Vagina (tissue), 2 donors: ENCODE measurements around the gene VPS11.

Experiments
- POLR2A ChIP-seq, 2 donors: fragments of 450-650 bp; IDR thresholded peaks; one replicate each; pipeline ENCODE4 v1.6.1; 2017; ENCODE audit warnings: antibody characterized with exemption in 2 of 2, mild to moderate bottlenecking in 2 of 2, moderate library complexity in 2 of 2
- POLR2AphosphoS5 ChIP-seq, 2 donors: sonication (generic); formaldehyde crosslinking; IDR thresholded peaks; one replicate each; pipeline ENCODE4 v1.9.0; 2017; ENCODE audit warnings: antibody characterized with exemption in 2 of 2, mild to moderate bottlenecking in 2 of 2, low read depth in 1 of 2; ENCODE audit not compliant: insufficient read depth in 1 of 2
- TF ChIP-seq, protein P1 (sequence below), 3 experiments: fragments of 450-650 bp in 2 of 3; fragments of 200-600 bp in 1 of 3; sonication (generic) in 1 of 3; IDR thresholded peaks; one replicate each; pipeline ENCODE4 v1.5.1; 2017 to 2019; ENCODE audit warnings: antibody characterized with exemption in 3 of 3, mild to moderate bottlenecking in 2 of 3, moderate library complexity in 2 of 3

DNA sequence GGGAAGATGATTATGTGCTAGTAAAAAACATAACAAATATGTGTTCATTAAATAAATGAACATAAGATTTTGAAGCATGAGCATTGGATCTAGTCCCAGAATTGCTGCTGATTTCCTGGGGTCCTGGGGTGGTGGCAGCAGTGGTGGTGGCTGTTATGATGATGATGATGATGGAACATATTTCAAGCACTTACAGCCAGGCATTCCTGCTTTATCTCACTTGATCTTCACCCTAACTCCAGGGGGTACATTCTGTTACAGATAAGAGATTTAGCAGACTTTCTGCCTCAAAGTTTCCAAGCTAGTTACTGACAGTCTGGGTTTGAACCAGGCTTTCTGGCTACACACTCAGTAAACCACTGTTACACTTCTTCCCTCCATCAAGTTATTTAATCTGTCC is 43.9 kb upstream of the VPS11 start:
- no peak for TF ChIP-seq POLR2A (IDR thresholded peaks at IDR 0.05)
- TF ChIP-seq, protein P1, sequence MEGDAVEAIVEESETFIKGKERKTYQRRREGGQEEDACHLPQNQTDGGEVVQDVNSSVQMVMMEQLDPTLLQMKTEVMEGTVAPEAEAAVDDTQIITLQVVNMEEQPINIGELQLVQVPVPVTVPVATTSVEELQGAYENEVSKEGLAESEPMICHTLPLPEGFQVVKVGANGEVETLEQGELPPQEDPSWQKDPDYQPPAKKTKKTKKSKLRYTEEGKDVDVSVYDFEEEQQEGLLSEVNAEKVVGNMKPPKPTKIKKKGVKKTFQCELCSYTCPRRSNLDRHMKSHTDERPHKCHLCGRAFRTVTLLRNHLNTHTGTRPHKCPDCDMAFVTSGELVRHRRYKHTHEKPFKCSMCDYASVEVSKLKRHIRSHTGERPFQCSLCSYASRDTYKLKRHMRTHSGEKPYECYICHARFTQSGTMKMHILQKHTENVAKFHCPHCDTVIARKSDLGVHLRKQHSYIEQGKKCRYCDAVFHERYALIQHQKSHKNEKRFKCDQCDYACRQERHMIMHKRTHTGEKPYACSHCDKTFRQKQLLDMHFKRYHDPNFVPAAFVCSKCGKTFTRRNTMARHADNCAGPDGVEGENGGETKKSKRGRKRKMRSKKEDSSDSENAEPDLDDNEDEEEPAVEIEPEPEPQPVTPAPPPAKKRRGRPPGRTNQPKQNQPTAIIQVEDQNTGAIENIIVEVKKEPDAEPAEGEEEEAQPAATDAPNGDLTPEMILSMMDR (IDR thresholded peaks at IDR 0.05), result no peak
- TF ChIP-seq POLR2AphosphoS5 (IDR thresholded peaks at IDR 0.05; ENCODE audit: insufficient read depth in 1 of 2, low read depth in 1 of 2), result no peak
